ENCODE results near the gene DENND5A. TPM values are rescaled to one million over a fixed set of nuclear protein-coding genes. Genes with fewer than 3 reads are reported as not detected.
"Not testable (repeated sequence)": the region's sequence is repeated elsewhere in the genome, so short reads cannot be mapped to it uniquely, and the experiment has no call there.

The DENND5A gene
- total RNA-seq, 4 donors from 2014 or later: 103 to 135 (median 108) TPM

DNA sequence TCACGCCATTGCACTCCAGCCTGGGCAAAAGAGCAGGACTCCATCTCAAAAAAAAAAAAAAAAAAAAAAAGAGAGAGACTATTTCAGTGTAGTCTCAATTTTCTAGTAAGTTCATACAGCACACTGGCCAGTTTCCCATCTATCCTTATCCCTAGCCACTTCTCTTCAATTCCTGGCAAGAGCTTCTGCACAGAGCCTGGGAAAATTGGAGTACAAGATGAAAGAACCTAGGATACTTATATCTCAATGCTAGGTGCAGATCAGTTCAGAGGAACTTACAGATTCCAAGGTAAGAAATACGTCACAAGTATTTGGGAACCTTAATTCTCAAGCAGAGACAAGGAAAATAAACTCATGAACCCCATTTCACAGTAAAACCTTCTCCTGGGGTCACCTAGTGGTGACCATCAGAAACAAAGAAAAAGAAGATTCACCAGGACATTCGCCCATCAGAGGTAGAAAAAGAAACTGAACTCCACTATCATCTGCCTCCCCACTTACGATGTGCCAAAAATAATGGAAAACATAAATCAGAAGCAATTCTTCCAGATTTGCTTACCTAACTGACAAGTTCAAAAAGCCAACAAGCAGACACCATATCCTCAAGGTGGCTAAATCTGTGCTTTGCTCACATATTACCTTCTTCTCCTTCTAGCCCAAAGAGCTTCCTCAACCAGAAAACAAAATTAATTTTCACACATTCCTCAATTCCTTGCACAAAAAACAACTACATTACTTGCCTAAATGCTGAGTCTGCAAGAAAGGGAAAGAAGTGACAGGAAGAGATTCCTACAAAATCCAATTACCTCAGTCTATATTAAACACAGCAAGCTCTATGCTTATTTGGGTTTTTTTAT lies 4.9 kb downstream of the DENND5A start:
- Histone ChIP-seq H3K9me3 (no peaks in the 10 kb centered on the region), H3K27ac (replicated peaks in 1 of 4) (no peak overlapping the region), H3K4me3 (no peak overlapping the region), H3K27me3 (no peaks in the 10 kb centered on the region), H3K36me3 (peaks cover 0 to 7% (median 6%) of the 10 kb centered on the region in 4 donors), H3K4me1 (peaks cover 36 to 47% (median 40%) of the 10 kb centered on the region in 4 donors)
- 45% methylated on average over 4 of the region's 4 CpGs for WGBS
- DNase-seq (ENCODE audit: extremely low spot score): no peak
- no peak for TF ChIP-seq POLR2A (IDR thresholded peaks at IDR 0.05; ENCODE audit: low read depth)
- TF ChIP-seq, protein P1, sequence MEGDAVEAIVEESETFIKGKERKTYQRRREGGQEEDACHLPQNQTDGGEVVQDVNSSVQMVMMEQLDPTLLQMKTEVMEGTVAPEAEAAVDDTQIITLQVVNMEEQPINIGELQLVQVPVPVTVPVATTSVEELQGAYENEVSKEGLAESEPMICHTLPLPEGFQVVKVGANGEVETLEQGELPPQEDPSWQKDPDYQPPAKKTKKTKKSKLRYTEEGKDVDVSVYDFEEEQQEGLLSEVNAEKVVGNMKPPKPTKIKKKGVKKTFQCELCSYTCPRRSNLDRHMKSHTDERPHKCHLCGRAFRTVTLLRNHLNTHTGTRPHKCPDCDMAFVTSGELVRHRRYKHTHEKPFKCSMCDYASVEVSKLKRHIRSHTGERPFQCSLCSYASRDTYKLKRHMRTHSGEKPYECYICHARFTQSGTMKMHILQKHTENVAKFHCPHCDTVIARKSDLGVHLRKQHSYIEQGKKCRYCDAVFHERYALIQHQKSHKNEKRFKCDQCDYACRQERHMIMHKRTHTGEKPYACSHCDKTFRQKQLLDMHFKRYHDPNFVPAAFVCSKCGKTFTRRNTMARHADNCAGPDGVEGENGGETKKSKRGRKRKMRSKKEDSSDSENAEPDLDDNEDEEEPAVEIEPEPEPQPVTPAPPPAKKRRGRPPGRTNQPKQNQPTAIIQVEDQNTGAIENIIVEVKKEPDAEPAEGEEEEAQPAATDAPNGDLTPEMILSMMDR (IDR thresholded peaks at IDR 0.05): peak in 2 of 3 experiments; percentile 20 to 23
- intact Hi-C loops (cut with DNase I): loop anchor here (5.0 to 10.0 kb wide), 2 partner anchors 125 to 202 kb away; partner anchors contain the start of genes IPO7 and ZNF143

DNA sequence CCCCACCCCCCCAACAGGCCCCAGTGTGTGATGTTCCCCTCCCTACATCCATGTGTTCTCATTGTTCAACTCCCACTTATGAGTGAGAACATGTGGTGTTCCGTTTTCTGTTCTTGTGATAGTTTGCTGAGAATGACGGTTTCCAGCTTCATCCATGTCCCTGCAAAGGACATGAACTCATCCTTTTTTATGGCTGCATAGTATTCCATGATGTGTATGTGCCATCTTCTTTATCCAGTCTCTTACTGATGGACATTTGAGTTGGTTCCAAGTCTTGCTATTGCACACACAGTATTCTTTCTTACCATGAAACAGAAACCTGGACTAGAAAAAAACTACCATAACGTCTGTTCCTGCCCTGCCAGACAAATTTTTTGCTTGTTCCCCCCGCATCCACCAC lies 6.9 kb downstream of the DENND5A start:
- H3K9me3 ChIP-seq; H3K27me3 ChIP-seq; H3K27ac ChIP-seq (replicated peaks in 1 of 4); DNase-seq (ENCODE audit: extremely low spot score); intact Hi-C loops (cut with DNase I); H3K4me3 ChIP-seq: not testable (repeated sequence)
- peaks cover 0 to 13% (median 8%) of the 10 kb centered on the region in 4 donors for H3K36me3 ChIP-seq
- H3K4me1 ChIP-seq: peaks cover 39 to 52% (median 45%) of the 10 kb centered on the region in 4 donors
- 98% methylated on average over 4 of the region's 4 CpGs for WGBS

DNA sequence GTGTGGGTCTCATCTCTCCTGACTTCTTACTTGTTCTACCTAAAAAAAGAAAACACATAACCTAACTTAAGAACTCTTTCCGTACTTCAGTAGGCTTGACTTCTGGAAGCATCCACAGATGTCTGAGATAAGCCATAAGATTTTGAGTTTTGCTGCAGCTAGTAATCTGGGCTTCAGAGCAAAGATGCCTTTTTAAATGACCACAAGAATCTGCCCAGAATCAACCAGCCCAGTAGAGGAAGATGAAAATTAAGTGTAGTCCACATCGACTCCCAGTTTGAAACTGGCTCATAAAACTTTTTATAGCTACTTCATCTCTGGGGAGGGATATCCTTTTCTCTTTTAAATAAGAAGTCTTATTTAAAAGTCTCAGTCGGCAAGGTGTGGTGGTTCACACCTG lies 10.7 kb downstream of the DENND5A start:
- Histone ChIP-seq H3K4me1 (peaks cover 23 to 47% (median 40%) of the 10 kb centered on the region in 4 donors), H3K4me3 (no peak overlapping the region), H3K27ac (replicated peaks in 1 of 4) (no peak overlapping the region), H3K27me3 (no peaks in the 10 kb centered on the region), H3K9me3 (no peaks in the 10 kb centered on the region), H3K36me3 (peaks cover 0 to 13% (median 8%) of the 10 kb centered on the region in 4 donors)
- WGBS: 90% methylated on average over 3 of the region's 3 CpGs
- DNase-seq (ENCODE audit: extremely low spot score): no peak
- no peak for TF ChIP-seq EP300 (IDR thresholded peaks at IDR 0.05)
- TF ChIP-seq POLR2A (IDR thresholded peaks at IDR 0.05; ENCODE audit: low read depth): no peak
- no peak for TF ChIP-seq POLR2AphosphoS5 (IDR thresholded peaks at IDR 0.05)
- TF ChIP-seq, protein P1 (IDR thresholded peaks at IDR 0.05): no peak
- intact Hi-C loops (cut with DNase I): no loop called here

DNA sequence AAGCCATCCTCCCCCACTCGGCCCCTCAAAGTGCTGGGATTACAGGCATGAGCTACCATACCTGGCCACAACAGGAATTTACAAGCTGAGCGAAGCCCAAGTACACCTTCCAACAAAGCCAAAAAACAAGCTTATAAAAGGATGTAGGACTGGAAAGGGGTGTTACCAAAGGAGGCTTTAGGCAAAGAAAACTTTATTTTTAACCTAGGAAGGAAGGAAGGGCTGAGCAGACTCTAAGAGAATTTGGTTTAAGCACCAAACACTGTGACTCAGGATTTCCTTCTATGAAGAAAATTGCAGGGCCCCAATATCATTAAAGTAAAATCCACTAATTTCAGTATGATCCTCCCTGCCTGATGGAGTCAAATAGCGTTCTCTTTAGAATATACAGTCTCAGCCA lies 12.1 kb downstream of the DENND5A start:
- intact Hi-C loops (cut with DNase I): no loop called here
- H3K27ac ChIP-seq (replicated peaks in 1 of 4): peak overlapping the region in 2 of 4 donors; percentile 18 to 30

DNA sequence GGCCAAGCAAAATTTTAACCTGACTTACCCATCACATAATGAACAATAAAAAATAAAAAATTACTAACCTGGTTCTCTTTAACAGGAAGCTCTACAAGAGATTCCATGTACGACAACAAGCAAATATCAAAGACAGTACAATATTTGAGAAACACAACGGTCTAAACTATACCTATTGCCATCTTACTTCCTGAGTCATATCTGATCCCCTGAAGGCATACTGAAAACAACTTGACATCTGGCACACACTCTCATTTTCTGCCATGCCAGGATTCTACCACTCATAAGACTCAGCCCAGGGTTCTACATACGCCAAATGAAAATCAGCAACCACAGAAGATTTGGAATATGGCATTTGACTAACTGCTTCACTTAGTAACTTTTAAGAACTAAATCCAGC lies 13.8 kb downstream of the DENND5A start:
- intact Hi-C loops (cut with DNase I): no loop called here
- no peak overlapping the region for H3K27ac ChIP-seq (replicated peaks in 1 of 4)
- no peak for TF ChIP-seq EP300 (IDR thresholded peaks at IDR 0.05)
- H3K9me3 ChIP-seq: no peaks in the 10 kb centered on the region
- no peak overlapping the region for H3K4me3 ChIP-seq
- no peak for DNase-seq (ENCODE audit: extremely low spot score)
- peaks cover 23 to 50% (median 37%) of the 10 kb centered on the region in 4 donors for H3K4me1 ChIP-seq
- H3K27me3 ChIP-seq: no peaks in the 10 kb centered on the region
- H3K36me3 ChIP-seq: peaks cover 0 to 13% (median 8%) of the 10 kb centered on the region in 4 donors
- WGBS: 84% methylated on average over 3 of the region's 3 CpGs

More for the DNA sequence above, 12.1 kb downstream of the DENND5A start:
- Histone ChIP-seq H3K4me1 (peaks cover 23 to 47% (median 39%) of the 10 kb centered on the region in 4 donors), H3K36me3 (peaks cover 0 to 13% (median 8%) of the 10 kb centered on the region in 4 donors), H3K9me3 (no peaks in the 10 kb centered on the region), H3K27me3 (no peaks in the 10 kb centered on the region), H3K4me3 (no peak overlapping the region)
- 65% methylated on average over 3 of the region's 3 CpGs for WGBS
- no peak for DNase-seq (ENCODE audit: extremely low spot score)
- no peak for TF ChIP-seq POLR2A (IDR thresholded peaks at IDR 0.05; ENCODE audit: low read depth)
- TF ChIP-seq POLR2AphosphoS5 (IDR thresholded peaks at IDR 0.05): no peak
- TF ChIP-seq, protein P1 (IDR thresholded peaks at IDR 0.05): no peak
- TF ChIP-seq EP300 (IDR thresholded peaks at IDR 0.05): no peak

Measured in esophagus muscularis mucosa (tissue), 4 donors.